GM12891 (cell line): ENCODE results near the gene SIRT4. TPM values are rescaled to one million over a fixed set of nuclear protein-coding genes. Genes with fewer than 3 reads are reported as not detected.
"Not testable (repeated sequence)": the region's sequence is repeated elsewhere in the genome, so short reads cannot be mapped to it uniquely, and the experiment has no call there.

ENCODE experiments used
- DNase-seq: peaks from one replicate; pipeline ENCODE4 v3.0.0; 2011; ENCODE audit warnings: low spot score; ENCODE audit not compliant: insufficient read length
- FAIRE-seq: peaks from 2 replicates; lab custom pipeline; 2011; peaks lifted over from hg19 to GRCh38; lab: Jason Lieb, UNC
- PAX5 ChIP-seq: IDR thresholded peaks from 2 replicates; pipeline ENCODE4 v1.6.1; 2011; ENCODE audit warnings: low read length, moderate library complexity, mild to moderate bottlenecking; ENCODE audit not compliant: insufficient read depth, severe bottlenecking
- POLR2A ChIP-seq: IDR thresholded peaks from 2 replicates; pipeline ENCODE4 v1.6.1; 2011; ENCODE audit warnings: low read depth, low read length, control low read depth
- POLR2AphosphoS5 ChIP-seq: IDR thresholded peaks from 2 replicates; pipeline ENCODE4 v1.6.1; 2011; ENCODE audit warnings: low read depth, low read length, control low read depth
- POU2F2 ChIP-seq: IDR thresholded peaks from 2 replicates; pipeline ENCODE4 v1.6.1; 2011; ENCODE audit warnings: low read depth, mild to moderate bottlenecking, control low read depth, low read length, moderate library complexity
- SPI1 ChIP-seq: IDR thresholded peaks from 2 replicates; pipeline ENCODE4 v1.6.1; 2011; ENCODE audit warnings: low read depth, low read length, control low read depth
- TAF1 ChIP-seq: IDR thresholded peaks from 2 replicates; pipeline ENCODE4 v1.6.1; 2011; ENCODE audit warnings: low read depth, low read length, control low read depth
- polyA plus RNA-seq: library from polyadenylated mRNA; unstranded; fragments of >200 nt; gene quantifications from one replicate; pipeline ENCODE4 v1.2.1, GENCODE V29; 2012; ENCODE audit warnings: low read depth, missing spikeins, inconsistent platforms; ENCODE audit not compliant: missing spikeins

SIRT4 gene, protein sequence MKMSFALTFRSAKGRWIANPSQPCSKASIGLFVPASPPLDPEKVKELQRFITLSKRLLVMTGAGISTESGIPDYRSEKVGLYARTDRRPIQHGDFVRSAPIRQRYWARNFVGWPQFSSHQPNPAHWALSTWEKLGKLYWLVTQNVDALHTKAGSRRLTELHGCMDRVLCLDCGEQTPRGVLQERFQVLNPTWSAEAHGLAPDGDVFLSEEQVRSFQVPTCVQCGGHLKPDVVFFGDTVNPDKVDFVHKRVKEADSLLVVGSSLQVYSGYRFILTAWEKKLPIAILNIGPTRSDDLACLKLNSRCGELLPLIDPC
- polyA plus RNA-seq: 0.76 TPM

DNA sequence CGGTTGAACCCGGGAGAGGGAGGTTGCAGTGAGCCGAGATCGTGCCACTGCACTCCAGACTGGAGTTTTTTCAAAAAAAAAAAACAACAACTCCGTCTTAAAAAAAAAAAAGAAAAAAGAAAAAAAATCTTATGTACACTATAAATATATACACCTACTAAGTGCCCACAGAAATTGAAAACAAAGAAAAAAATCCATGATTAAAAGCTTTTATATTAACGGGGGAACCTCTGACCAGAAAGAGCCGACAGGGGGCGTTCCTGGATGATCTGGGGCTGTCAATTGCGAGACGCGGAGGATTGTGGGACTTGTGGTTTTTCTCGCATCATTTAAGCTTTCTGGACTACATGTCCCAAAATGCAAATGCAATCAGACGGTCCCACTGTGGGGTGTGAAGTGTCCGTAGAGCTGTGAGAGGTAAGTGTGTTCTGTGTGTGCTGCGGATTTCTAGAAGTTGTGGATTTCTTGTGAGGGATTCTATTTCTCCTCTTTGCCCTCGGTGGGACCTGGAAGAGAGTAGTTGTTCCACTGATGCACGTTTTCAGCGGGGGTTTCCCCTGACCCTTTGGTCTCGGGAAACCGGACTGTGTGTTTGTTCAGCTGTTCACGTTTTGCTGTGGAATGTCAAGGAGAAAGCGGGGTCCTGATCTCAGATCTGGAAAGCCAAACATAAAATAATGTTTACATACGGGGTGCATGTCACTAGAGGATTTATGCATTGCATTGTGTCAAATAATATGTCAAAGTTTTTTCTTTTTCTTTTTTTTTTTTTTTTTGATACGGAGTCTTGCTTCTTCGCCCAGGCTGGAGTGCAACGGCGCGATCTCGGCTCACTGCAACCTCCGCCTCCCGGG, at the start of gene SIRT4:
Gene SIRT4 (plus strand): TSS at position 360 of the 854 bp plus-strand sequence. CDS start 1,241 bp downstream, outside the sequence.
- DNase-seq: peak; percentile 83
- peak; percentile 99 for TF ChIP-seq POU2F2
- TF ChIP-seq POLR2AphosphoS5: no peak
- peak; percentile 89 for FAIRE-seq

DNA sequence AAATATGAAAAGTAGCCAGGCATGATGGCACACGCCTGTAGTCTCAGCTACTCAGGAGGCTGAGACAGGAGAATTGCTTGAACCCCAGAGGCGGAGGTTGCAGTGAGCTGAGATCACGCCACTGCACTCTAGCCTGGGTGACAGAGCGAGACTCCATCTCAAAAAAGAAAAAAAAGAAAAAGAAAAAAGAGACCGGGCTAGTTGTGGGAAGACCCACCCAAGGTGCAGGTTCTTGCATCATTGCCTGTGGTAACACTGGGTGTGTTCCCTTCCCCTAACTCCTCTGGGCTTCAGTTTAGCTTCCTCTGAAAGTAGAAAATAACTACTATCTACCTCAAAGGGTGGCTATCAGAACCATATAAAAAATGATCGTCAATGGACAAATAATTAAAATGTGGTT, 48.8 kb upstream of the SIRT4 start:
- not testable (repeated sequence) for DNase-seq, FAIRE-seq

DNA sequence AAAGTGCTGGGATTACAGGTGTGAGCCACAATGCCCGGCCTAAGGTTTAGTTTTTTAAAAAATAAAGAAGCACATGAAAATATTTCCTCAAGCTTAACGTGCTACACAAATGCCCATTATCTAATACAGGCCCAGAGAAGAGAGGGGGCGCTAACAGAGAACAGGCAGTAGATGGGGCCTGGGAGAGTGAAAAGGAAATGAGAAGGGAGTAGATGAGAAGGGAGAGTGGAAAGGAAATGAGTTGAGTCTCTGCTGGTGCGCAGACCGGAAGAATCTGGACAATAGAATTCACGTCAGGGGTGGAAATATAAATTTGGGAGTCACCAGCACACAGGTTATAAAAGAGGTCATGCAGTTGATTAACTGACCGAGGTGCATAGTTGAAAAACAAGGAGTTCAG, 47.3 kb upstream of the SIRT4 start:
- TF ChIP-seq POU2F2 (no peak), POLR2AphosphoS5 (no peak), POLR2A (no peak), PAX5 (no peak), TAF1 (no peak), SPI1 (no peak)
- no peak for FAIRE-seq
- no peak for DNase-seq

DNA sequence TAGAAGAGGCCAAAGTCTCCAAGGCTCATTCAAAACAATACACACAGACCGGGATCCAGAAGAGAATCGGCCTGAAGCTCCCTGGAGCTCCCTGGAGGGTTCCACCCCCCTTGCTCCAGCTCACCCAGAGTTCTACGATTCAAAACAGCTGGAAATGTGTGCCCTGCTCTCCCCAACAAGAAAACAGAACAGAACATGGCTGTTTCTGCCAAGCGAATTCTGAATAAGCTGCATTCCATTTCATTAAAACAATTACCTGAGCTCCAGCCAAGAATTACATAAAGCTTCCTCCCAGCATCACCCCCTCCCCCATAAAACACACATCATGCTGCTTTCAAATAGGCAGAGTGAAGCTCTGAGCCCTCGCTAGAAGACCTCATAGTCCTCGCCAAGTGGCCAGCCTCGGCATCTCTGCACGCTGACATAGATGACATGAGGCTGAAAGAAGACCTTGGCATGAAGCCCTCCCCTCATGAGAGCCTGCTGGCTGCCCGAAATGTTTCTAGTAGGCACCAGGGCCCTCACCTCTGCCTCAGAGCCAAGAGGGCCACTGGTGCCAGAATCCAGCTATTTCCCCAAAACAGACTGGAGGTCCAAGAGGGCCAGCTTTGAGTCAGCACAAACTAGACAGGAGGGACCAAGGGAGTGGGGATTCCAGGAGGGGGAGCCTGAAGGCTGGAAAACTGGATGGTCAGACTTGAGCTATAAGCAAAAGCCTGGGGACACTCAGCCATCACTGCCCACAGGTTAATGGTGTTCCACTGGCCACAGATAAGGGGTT, 44.9 kb upstream of the SIRT4 start:
- TF ChIP-seq POLR2A: no peak
- TF ChIP-seq PAX5: no peak
- no peak for TF ChIP-seq SPI1
- no peak for TF ChIP-seq TAF1
- no peak for TF ChIP-seq POLR2AphosphoS5
- no peak for TF ChIP-seq POU2F2
- DNase-seq: no peak
- FAIRE-seq: no peak

DNA sequence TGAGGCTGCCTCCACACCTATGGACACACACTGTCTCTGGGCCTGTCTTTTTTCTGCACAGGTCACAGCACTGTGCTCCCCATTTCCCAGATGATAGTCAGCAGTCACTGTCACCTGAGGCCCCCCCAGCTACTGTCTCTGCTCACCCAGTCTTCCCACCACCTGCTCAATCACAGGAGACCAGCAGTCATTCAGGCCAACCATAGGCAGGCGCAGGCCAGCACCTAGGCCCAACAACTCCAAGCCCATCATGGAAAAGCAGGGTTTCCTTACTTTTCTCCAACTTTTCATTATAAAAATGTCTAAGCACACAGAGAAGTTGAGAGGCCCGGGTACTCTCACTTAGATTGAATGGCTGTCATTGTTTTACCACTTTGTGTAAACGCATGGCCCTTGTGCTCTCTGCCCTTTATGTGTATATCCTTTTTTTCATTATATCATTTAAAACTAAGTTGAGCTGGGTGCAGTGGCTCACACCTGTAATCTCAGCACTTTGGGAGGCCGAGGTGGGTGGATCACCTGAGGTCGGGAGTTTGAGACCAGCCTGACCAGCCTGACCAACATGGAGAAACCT, 43.7 kb upstream of the SIRT4 start:
- TF ChIP-seq PAX5: no peak
- TF ChIP-seq POU2F2: no peak
- TF ChIP-seq SPI1: no peak
- no peak for TF ChIP-seq POLR2A
- TF ChIP-seq TAF1: no peak
- DNase-seq (no peak), FAIRE-seq (no peak)

DNA sequence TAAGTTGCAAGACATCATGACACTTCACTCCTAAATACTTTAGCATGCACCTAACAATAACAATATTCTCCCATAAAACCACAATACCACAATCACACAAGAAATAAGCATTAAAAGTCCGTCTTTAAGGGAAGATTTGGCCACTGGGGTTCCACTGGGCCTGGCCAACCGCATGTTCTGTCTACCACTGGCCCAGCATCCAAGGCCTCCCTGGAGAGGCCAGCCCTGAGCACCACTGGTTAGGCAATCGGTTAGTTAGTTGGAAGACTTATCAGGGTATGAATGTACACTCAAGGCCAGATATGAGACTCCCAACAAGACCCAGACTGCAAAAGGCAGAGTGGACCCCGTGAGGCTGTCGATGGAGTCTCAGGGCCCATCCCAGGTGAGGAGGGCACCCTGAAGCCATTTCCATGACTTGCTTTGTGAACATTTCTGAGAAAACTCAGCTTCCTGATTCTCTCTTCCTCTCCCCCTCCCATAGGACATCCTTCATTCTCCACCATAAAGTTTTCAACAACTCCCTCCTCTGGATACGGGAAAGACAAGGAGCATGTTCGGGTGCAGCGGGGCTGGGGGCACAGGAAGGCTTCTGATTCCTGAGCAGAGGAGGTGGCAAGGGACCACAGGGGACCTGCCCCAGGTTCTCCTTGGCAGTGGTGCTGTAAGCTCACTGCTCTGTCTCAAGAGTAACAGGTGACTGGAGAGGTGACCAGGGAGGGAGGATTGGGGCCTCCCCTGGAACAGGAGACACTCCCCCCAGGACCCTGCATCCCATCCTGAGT, 42.5 kb upstream of the SIRT4 start:
- TF ChIP-seq POLR2A: no peak
- no peak for TF ChIP-seq POU2F2
- no peak for TF ChIP-seq SPI1
- no peak for TF ChIP-seq PAX5
- no peak for TF ChIP-seq POLR2AphosphoS5
- no peak for TF ChIP-seq TAF1
- DNase-seq (no peak), FAIRE-seq (no peak)

DNA sequence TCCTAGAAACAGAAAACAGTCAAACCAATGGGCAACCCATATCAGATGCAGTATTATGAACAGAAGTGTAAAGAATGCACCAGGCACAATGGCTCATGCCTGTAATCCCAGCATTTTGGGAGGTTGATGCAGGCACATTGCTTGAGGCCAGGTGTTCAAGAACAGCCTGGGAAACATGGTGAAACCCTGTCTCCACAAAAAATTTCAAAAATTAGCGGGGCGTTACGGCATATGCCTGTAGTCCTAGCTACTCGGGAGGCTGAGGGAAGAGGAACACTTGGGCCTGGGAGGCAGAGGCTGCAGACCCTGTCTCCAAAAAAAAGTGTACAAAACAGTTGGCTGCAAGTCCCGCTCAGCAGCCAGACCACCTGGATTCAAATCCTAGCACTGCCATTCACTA, 41.5 kb upstream of the SIRT4 start:
- no peak for FAIRE-seq
- TF ChIP-seq POLR2AphosphoS5: no peak
- DNase-seq: no peak

DNA sequence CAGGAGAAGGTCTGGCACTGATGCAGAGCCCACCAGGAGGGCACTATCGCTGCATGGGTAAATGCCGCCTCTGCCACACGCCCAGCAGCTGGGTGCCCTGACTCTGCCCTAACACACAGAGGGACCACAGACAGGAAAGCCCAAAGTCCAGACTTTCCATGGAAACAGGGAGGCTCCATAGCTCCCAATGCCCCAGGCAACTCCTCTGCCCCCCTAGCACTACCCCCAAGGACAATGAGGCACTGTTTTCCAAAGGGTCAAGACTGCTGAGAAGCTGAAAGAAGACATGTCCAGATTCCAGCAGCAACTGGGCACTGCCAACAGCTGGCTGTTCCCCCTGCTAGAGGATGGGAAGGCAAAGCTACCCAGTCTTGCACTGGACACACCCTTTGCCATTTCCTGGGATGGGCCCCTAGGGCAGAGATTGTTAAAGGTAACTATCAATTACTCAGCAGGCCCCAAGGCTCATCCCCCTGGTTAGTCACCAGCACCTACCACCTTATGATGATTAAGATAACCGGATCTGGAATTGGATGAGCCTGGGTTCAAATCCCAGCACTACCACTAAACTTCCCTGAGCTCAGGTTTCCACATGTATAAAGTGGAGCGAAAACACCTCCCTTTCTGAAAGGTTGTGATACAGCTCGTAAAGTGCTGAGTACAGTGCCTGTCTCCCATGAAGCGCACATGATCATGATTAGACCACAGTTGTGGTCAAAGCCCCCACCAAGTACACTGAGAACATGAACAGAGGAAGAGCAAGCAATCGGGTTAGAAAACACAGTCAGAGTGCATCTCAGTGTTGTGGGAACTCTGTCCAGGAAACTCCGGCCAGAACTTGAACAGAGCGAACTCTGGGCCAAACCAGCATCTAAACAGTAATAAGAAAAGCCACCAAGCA, 39.9 kb upstream of the SIRT4 start:
- FAIRE-seq: no peak
- TF ChIP-seq TAF1 (no peak), POLR2A (no peak), PAX5 (no peak), POLR2AphosphoS5 (no peak), SPI1 (no peak), POU2F2 (no peak)

More for the DNA sequence above, 39.9 kb upstream of the SIRT4 start:
- DNase-seq: no peak
